Measurements from ENCODE around the gene MPI. TPM values are rescaled to one million over a fixed set of nuclear protein-coding genes. Genes with fewer than 3 reads are reported as not detected.
"Not testable (repeated sequence)": the region's sequence is repeated elsewhere in the genome, so short reads cannot be mapped to it uniquely, and the experiment has no call there.

Gene MPI
- total RNA-seq, 1 donor from 2014 or later, result 57.7 TPM

DNA sequence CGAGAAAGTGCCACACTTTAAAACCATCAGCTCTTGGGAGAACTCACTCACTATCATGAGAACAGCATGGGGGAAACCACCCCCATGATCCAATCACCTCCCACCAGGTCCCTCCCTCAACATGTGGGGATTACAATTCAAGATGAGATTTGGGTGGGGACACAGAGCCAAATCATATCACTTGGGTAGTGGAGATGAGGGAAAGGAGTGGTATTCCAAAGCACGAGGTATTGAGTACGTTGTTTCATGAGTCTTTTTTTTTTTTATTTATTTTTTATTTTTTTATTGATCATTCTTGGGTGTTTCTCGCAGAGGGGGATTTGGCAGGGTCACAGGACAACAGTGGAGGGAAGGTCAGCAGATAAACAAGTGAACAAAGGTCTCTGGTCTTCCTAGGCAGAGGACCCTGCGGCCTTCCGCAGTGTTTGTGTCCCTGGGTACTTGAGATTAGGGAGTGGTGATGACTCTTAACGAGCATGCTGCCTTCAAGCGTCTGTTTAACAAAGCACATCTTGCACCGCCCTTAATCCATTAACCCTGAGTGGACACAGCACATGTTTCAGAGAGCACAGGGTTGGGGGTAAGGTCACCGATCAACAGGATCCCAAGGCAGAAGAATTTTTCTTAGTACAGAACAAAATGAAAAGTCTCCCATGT, 2.2 kb upstream of the MPI start:
- Mint-ChIP-seq H3K4me1 (ENCODE audit: low read depth) (peaks cover 44% of the 10 kb centered on the region), H3K27ac (peak overlapping the region; percentile 21), H3K36me3 (ENCODE audit: low read depth) (peaks cover 15% of the 10 kb centered on the region)
- H3K4me3 Mint-ChIP-seq; H3K27me3 Mint-ChIP-seq (ENCODE audit: insufficient read depth); DNase-seq (ENCODE audit: low spot score); intact Hi-C loops (cut with micrococcal nuclease); H3K9me3 Mint-ChIP-seq: not testable (repeated sequence)

DNA sequence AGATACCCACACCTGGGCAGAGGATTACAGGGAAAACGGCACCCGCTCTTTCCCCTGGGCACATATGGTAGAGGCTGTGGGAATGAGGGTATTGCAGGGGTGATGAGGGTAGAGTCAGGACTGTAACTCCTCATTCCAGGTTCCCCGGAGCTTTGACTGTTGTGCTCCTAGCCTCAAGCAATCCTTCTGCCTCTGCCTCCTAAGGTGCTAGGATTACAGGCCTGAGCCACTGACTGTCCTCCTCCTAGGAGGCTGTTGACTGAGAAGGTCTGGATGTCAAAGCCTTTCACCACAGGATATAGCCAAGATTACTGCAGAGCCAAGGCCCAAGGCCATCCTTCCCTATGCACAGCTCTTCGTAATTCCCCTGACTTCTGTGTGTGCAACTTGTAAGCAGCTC, 1.1 kb upstream of the MPI start:
- intact Hi-C loops (cut with micrococcal nuclease), result loop anchor here (1.0 kb wide), 1 partner anchor 15 kb away; the partner anchor contains the start of gene SCAMP2
- DNase-seq (ENCODE audit: low spot score), result no peak
- peaks cover 54% of the 10 kb centered on the region for H3K4me1 Mint-ChIP-seq (ENCODE audit: low read depth)
- H3K27ac Mint-ChIP-seq, result peak overlapping the region; percentile 92
- no peaks in the 10 kb centered on the region for H3K9me3 Mint-ChIP-seq
- peaks cover 25% of the 10 kb centered on the region for H3K36me3 Mint-ChIP-seq (ENCODE audit: low read depth)
- H3K27me3 Mint-ChIP-seq (ENCODE audit: insufficient read depth), result no peaks in the 10 kb centered on the region
- peak overlapping the region; percentile 91 for H3K4me3 Mint-ChIP-seq

DNA sequence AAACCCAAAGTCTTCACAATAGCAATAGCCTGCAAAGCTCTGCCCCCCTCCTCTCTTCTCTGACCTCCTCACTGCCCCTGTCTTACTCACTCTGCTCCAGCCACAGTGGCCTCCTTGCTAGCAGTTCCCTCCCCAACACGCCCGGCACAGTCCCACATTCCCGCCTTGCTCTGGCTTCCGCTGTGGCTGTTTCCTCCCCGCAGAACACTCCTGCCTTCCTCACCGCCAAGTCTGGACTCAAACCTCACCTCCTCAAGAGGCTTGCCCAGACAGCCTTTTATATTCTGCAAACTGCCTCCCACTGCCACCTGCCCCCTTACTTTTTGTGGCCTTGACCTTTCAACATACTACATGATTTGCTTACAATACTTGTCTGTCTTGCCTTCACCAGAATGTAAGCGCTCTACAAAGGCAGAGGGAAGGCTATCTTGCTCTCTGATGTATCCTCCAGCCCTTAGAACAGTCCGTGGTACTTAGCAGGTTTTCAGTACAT, 406 bp upstream of the MPI start:
- Mint-ChIP-seq H3K9me3 (no peaks in the 10 kb centered on the region), H3K27me3 (ENCODE audit: insufficient read depth) (no peaks in the 10 kb centered on the region), H3K27ac (peak overlapping the region; percentile 92), H3K4me1 (ENCODE audit: low read depth) (peaks cover 50% of the 10 kb centered on the region), H3K36me3 (ENCODE audit: low read depth) (peaks cover 27% of the 10 kb centered on the region), H3K4me3 (peak overlapping the region; percentile 91)
- intact Hi-C loops (cut with micrococcal nuclease), result loop anchor here (1.0 kb wide), 1 partner anchor 16 kb away; the partner anchor contains the start of gene SCAMP2
- DNase-seq (ENCODE audit: low spot score), result no peak

DNA sequence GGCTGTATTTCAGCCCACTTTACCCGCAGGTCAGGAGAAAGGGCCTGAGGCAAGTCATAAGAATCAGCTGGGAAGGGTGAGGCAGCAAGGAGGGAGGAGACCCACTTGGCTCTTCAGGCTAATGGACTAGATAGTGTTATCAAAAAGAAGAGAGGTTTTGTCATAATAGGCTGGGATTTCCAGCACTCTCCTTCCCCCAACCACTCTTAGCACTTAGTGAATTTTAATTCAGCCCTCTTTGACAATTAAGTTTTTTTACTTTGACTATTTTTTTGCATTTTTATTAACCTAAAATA, 771 bp downstream of the MPI start:
- DNase-seq (ENCODE audit: low spot score), result no peak
- intact Hi-C loops (cut with micrococcal nuclease), result loop anchor here (1.0 to 5.0 kb wide), 6 partner anchors 11 to 194 kb away; partner anchors contain the start of genes COX5A, CSK, EDC3 and FAM219B
- H3K36me3 Mint-ChIP-seq (ENCODE audit: low read depth), result peaks cover 28% of the 10 kb centered on the region
- no peaks in the 10 kb centered on the region for H3K9me3 Mint-ChIP-seq
- peaks cover 47% of the 10 kb centered on the region for H3K4me1 Mint-ChIP-seq (ENCODE audit: low read depth)
- H3K27ac Mint-ChIP-seq, result peak overlapping the region; percentile 92
- no peaks in the 10 kb centered on the region for H3K27me3 Mint-ChIP-seq (ENCODE audit: insufficient read depth)
- H3K4me3 Mint-ChIP-seq, result peak overlapping the region; percentile 91

DNA sequence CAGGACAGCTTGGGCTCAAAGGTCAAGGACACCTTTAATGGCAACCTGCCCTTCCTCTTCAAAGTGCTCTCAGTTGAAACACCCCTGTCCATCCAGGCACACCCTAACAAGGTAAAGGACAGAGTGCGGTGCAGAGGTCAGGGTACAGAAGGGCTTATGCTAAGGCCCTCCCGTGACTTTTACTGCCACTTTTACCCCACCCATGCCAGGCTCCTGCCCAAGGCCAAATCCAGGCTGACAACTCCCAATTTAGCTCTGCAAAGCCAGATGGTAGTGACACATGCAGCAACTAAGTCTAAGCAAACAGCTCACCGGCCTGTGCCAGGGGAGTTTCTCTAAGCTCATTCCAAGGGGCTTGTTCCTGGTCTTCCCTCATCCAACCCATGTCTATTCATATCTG, 1.6 kb downstream of the MPI start:
- no peaks in the 10 kb centered on the region for H3K9me3 Mint-ChIP-seq
- peaks cover 47% of the 10 kb centered on the region for H3K4me1 Mint-ChIP-seq (ENCODE audit: low read depth)
- intact Hi-C loops (cut with micrococcal nuclease), result loop anchor here (5.0 kb wide), 1 partner anchor 109 kb away; the partner anchor contains the start of gene CSK
- no peaks in the 10 kb centered on the region for H3K27me3 Mint-ChIP-seq (ENCODE audit: insufficient read depth)
- no peak overlapping the region for H3K27ac Mint-ChIP-seq
- H3K36me3 Mint-ChIP-seq (ENCODE audit: low read depth), result peaks cover 30% of the 10 kb centered on the region
- H3K4me3 Mint-ChIP-seq, result peak overlapping the region; percentile 91
- DNase-seq (ENCODE audit: low spot score), result no peak

DNA sequence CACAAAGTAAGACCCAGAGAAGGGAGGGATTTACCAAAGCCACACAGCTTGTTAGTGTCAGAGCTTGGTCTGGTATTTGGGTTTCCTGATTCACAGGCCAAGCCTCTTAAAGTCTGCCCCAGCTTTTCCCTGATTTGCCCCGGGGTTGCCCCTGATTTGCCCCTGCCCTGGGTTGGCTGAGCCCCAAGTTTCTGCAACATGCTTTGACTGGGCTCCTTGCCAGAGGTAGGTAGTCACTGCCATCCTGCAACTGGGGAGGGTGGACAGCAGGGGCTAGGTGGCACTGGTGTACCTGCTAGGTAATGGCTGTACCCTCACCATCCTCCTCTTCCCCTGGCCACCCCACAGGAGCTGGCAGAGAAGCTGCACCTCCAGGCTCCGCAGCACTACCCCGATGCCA, 2.5 kb downstream of the MPI start:
- peak overlapping the region; percentile 56 for H3K4me3 Mint-ChIP-seq
- no peaks in the 10 kb centered on the region for H3K27me3 Mint-ChIP-seq (ENCODE audit: insufficient read depth)
- peak overlapping the region; percentile 34 for H3K27ac Mint-ChIP-seq
- no peaks in the 10 kb centered on the region for H3K9me3 Mint-ChIP-seq
- no peak for DNase-seq (ENCODE audit: low spot score)
- peaks cover 30% of the 10 kb centered on the region for H3K36me3 Mint-ChIP-seq (ENCODE audit: low read depth)
- peaks cover 47% of the 10 kb centered on the region for H3K4me1 Mint-ChIP-seq (ENCODE audit: low read depth)
- intact Hi-C loops (cut with micrococcal nuclease), result loop anchor here (5.0 kb wide), 1 partner anchor 110 kb away; the partner anchor contains the start of gene CSK

DNA sequence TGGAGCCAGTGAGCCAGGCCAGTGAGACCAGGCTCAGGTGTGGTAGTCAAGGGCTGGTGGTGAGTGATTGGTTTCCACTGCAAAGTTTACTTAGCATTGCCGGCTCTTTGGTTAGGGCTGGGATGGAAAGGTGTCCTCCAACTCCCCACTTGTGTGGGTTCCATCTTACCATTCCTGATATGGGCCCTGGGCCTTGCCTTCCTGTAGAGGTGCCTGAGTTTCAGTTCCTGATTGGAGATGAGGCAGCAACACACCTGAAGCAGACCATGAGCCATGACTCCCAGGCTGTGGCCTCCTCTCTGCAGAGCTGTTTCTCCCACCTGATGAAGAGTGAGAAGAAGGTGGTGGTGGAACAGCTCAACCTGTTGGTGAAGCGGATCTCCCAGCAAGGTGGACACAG, 3.1 kb downstream of the MPI start:
- Mint-ChIP-seq H3K4me1 (ENCODE audit: low read depth) (peaks cover 47% of the 10 kb centered on the region), H3K4me3 (peak overlapping the region; percentile 56)
- intact Hi-C loops (cut with micrococcal nuclease), result loop anchor here (5.0 kb wide), 1 partner anchor 111 kb away; the partner anchor contains the start of gene CSK

DNA sequence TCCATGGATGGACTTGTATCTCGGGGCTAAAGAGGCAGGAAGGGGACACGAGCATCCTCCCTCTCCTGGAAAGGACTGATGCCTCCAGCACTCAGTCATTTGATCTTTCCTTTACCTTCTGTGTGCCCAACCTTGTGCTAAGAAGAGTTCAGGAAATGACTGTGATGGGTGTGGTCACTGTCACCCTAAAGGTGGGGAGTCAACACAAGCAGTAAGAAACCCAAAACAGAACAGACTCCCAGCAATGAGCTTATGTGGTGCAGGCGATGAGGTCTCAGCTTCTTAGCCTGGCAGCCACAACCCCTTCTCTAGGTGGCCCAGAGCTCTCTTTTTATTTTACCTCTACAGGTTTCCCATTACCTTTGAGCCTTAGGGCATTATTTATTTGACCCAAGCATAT, 3.8 kb downstream of the MPI start:
- H3K36me3 Mint-ChIP-seq (ENCODE audit: low read depth), result peaks cover 34% of the 10 kb centered on the region
- H3K4me1 Mint-ChIP-seq (ENCODE audit: low read depth), result peaks cover 46% of the 10 kb centered on the region
- peak; percentile 51 for DNase-seq (ENCODE audit: low spot score)
- intact Hi-C loops (cut with micrococcal nuclease), result loop anchor here (5.0 kb wide), 1 partner anchor 111 kb away; the partner anchor contains the start of gene CSK
- peak overlapping the region; percentile 91 for H3K27ac Mint-ChIP-seq
- H3K9me3 Mint-ChIP-seq, result no peaks in the 10 kb centered on the region
- peak overlapping the region; percentile 56 for H3K4me3 Mint-ChIP-seq
- H3K27me3 Mint-ChIP-seq (ENCODE audit: insufficient read depth), result no peaks in the 10 kb centered on the region

More for the DNA sequence above, 3.1 kb downstream of the MPI start:
- H3K27ac Mint-ChIP-seq, result peak overlapping the region; percentile 91
- H3K27me3 Mint-ChIP-seq (ENCODE audit: insufficient read depth), result no peaks in the 10 kb centered on the region
- H3K36me3 Mint-ChIP-seq (ENCODE audit: low read depth), result peaks cover 31% of the 10 kb centered on the region
- no peak for DNase-seq (ENCODE audit: low spot score)
- no peaks in the 10 kb centered on the region for H3K9me3 Mint-ChIP-seq

DNA sequence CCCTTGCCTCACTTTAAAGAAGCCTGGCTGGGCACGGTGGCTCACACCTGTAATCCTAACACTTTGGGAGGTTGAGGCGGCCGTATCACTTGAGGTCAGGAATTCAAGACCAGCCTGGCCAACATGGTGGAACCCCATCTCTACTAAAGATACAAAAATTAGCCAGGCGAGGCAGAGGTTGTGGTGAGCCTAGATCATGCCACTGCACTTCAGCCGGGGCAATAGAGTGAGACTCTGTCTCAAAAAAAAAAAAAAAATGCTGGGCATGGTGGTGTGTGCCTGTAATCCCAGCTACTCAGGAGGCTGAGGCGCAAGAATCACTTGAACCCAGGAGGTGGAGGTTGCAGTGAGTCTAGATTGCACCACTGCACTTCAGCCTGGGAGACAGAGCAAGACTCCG, 4.5 kb downstream of the MPI start:
- not testable (repeated sequence) for H3K9me3 Mint-ChIP-seq; H3K4me3 Mint-ChIP-seq; H3K27ac Mint-ChIP-seq; DNase-seq (ENCODE audit: low spot score); H3K27me3 Mint-ChIP-seq (ENCODE audit: insufficient read depth)
- Mint-ChIP-seq H3K4me1 (ENCODE audit: low read depth) (peaks cover 43% of the 10 kb centered on the region), H3K36me3 (ENCODE audit: low read depth) (peaks cover 34% of the 10 kb centered on the region)
- intact Hi-C loops (cut with micrococcal nuclease), result loop anchor here (5.0 kb wide), 1 partner anchor 112 kb away; the partner anchor contains the start of gene CSK

DNA sequence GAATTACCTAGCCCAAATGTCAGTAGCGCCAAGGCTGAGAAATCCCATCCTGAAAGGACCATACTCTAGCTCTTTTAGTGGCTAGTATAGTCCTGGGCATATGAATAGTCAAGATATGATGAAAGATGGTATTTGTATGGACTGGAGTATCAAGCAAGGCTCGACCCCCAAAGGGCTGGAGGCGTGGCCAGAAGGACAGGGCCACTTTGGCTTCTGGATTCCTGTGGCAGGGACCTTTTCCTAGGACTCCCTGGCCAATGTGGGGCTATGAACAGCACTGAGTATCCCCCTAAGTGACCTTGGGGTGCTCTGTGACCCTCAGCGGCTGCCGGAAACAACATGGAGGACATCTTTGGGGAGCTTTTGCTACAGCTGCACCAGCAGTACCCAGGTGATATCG, 6.0 kb downstream of the MPI start:
- H3K36me3 Mint-ChIP-seq (ENCODE audit: low read depth), result peaks cover 39% of the 10 kb centered on the region
- intact Hi-C loops (cut with micrococcal nuclease), result no loop called here
- H3K9me3 Mint-ChIP-seq, result no peaks in the 10 kb centered on the region
- H3K4me1 Mint-ChIP-seq (ENCODE audit: low read depth), result peaks cover 40% of the 10 kb centered on the region
- H3K27me3 Mint-ChIP-seq (ENCODE audit: insufficient read depth), result no peaks in the 10 kb centered on the region
- no peak overlapping the region for H3K27ac Mint-ChIP-seq
- H3K4me3 Mint-ChIP-seq, result no peak overlapping the region
- no peak for DNase-seq (ENCODE audit: low spot score)

DNA sequence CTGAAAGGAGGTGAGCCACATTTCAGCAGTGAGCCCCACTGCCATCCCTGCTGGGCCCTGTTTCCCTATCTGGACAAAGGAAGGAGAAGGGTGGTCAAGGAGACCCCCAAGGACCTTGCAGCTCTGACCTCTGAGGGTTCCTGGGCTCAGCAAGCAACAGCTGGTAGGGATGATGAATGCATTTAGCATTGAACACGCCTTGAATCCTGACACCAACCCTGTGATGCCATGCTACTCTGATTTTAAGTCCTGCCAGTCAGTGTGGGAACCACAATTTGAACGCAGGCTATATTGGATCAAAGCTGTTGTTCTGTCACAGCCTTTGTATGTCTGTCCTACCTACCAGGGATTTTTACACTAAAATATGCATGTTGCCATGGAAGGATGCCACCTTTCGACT, 6.5 kb downstream of the MPI start:
- H3K27me3 Mint-ChIP-seq (ENCODE audit: insufficient read depth), result no peaks in the 10 kb centered on the region
- intact Hi-C loops (cut with micrococcal nuclease), result no loop called here
- no peak for DNase-seq (ENCODE audit: low spot score)
- H3K9me3 Mint-ChIP-seq, result no peaks in the 10 kb centered on the region
- H3K4me3 Mint-ChIP-seq, result no peak overlapping the region
- H3K27ac Mint-ChIP-seq, result no peak overlapping the region
- peaks cover 39% of the 10 kb centered on the region for H3K4me1 Mint-ChIP-seq (ENCODE audit: low read depth)
- H3K36me3 Mint-ChIP-seq (ENCODE audit: low read depth), result peaks cover 41% of the 10 kb centered on the region

DNA sequence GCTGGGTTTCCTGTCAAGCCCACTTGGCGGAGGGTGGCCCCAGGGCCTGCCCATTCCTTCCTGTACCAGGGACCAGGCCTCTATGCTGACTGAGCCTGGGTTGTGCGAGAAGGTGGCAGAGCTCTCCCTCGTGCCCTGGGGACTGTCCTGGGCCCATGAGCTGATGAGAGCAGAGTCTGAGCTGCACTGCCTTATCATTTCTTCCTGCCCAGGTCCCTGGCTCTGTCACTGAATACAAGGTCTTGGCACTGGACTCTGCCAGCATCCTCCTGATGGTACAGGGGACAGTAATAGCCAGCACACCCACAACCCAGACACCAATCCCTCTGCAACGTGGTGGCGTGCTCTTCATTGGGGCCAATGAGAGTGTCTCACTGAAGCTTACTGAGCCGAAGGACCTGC, 7.5 kb downstream of the MPI start:
- Mint-ChIP-seq H3K27me3 (ENCODE audit: insufficient read depth) (no peaks in the 10 kb centered on the region), H3K4me3 (no peak overlapping the region), H3K27ac (no peak overlapping the region), H3K4me1 (ENCODE audit: low read depth) (peaks cover 39% of the 10 kb centered on the region), H3K36me3 (ENCODE audit: low read depth) (peaks cover 33% of the 10 kb centered on the region), H3K9me3 (no peaks in the 10 kb centered on the region)
- intact Hi-C loops (cut with micrococcal nuclease), result no loop called here
- no peak for DNase-seq (ENCODE audit: low spot score)

DNA sequence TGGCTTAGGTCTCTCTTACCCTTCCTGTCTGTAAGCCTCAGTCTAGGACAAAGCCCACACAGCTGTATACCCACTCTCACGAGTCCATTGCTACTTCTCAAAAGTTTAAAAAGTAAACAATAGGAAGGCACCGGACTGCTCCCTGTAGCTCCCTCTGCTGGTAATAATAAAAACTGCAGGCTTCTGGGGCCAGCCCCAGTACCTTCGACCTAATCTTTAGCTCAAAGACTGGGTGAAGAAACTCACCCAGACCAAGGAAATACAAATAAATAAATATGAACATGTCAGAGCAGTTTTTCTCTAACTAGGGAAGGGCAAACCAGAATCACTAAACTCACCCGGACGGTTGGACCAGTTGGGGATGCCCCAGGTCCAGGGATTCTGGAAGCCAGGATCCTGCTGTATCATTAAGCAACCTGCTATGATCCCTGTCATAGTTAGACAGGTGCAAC, 11.8 kb downstream of the MPI start:
- Mint-ChIP-seq H3K4me3 (no peak overlapping the region), H3K27me3 (ENCODE audit: insufficient read depth) (no peaks in the 10 kb centered on the region), H3K27ac (no peak overlapping the region), H3K9me3 (no peaks in the 10 kb centered on the region), H3K36me3 (ENCODE audit: low read depth) (peaks cover 38% of the 10 kb centered on the region), H3K4me1 (ENCODE audit: low read depth) (peaks cover 48% of the 10 kb centered on the region)
- peak; percentile 56 for DNase-seq (ENCODE audit: low spot score)
- intact Hi-C loops (cut with micrococcal nuclease), result loop anchor here (1.0 to 2.0 kb wide), 6 partner anchors 11 to 267 kb away; partner anchors contain the start of genes MPI and SCAMP2

Measured in activated T-helper 1 cell treated with anti-CD3 and anti-CD28 coated beads, Interleukin-12 subunit alpha, Interleukin-12 subunit beta, Interleukin-2, Interleukin-4 antibody, amounts not matched to agents 30 ng/mL and 10 ng/mL and 1 ng/mL, durations not matched to agents 14 hours and 24 hours and 36 hours (primary cell).